B cell (primary cell): ENCODE results near the gene DQX1.

Experiments used
- CTCF ChIP-seq: fragments of 200-600 bp; IDR thresholded peaks from one replicate; pipeline ENCODE4 v1.8.0; 2022; ENCODE audit warnings: antibody characterized with exemption, mild to moderate bottlenecking
- EZH2 ChIP-seq: IDR thresholded peaks from 2 replicates; pipeline ENCODE4 v1.6.1; 2012; ENCODE audit warnings: borderline replicate concordance, low read depth, mild to moderate bottlenecking, moderate library complexity, low read length; ENCODE audit not compliant: insufficient read depth, poor library complexity, severe bottlenecking

DNA sequence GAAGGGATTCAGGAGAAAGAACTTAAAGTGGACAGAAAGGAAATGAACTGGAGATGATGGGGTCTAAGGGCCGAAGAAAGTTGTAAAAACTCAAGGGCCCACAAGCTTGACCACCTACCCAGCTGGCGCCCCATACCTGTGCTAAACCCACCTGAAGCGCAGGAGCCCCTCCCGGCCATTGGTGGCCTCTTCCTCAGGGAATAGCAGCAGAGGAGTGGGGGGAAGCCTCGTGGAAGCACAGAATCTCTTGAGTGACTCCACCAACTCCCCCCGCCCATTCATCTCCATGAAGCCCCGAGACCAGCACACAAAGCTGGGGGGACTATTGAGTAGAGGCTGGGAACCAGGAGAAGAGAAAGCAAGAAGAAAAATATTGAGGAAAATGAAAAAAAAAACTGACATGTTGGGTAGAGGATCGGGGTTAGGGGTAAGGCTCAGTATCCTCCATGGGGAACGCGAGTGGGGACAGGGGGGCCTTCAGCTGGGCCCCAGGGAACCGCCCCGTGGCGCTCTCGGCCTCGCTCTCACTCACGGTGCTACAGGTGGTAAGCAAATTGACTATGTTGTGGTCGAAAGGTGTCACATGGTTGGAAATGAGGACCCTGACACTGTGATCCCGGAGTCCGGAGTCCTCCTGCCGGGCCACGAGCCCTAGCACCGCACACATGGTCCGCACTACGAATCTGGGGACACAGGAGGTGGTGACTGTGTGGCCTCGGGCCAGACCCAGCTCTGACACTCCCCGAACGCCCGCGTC, 2.7 kb upstream of the DQX1 start:
- peak; percentile 1 for TF ChIP-seq CTCF
- TF ChIP-seq EZH2: no peak
